ENCODE measurements around the gene BEGAIN.

Gene BEGAIN

DNA sequence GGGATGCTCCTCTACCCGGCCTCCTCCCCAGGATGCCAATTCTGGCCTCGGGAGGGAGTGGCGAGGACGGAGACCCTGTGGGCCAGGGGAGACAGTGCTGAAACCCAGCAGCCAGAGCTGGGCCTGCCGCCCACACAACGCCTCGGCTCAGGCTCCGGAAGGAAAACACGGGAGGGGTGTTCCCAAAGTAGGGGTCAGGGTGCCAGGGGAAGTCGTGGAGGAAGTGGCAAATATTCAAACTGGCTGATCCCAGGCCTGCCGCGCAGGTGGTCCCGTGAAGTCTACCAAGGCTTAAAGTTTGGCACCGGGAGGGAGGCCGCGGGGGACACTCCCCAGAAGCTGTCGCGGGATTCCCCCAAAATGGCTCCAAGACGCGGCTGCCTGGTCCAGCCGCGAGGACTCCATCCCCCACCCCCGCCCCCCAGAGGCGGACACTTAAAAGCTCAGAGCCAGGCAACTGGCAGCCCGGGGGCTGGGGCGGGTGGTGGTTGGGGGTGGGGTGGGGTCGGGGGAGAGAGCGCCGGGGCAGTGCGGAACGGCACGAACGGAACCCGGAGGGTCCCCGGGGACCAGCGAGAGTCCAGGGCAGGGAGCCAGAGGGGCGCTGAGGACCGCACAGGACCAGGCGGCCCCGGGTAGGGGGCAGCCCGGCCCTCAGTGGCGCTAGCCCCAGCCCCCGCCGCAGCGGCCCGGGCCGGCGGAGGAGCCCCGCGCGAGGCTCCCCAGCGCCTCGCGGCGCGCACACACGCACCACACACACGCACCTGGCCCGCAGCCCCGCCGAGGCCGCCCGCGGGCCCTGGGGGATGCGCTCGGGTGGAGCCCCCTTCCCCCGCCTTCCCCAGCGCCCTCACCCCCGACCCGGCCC lies 20.0 kb downstream of the BEGAIN start:
- no peak for DNase-seq

DNA sequence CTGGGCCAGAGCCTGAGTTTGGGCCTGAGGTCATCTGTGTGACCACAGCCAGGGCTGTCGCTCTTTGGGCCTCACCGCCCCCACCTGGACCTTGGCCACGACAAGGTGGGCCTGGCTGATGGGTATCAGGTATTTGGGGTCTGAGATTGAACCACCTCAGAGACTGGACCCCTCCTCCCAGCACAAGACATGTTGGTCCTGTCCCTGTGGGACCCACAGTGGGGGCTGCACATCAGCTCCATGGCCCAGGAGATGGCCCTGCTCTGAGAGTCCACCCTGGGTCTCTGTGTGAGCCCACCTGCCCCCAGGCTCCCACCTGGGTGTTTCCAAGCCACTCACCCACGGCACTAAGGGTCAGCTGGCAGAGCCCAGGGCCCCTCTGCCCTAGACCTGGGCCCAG lies 20.6 kb downstream of the BEGAIN start:
- DNase-seq, result no peak

DNA sequence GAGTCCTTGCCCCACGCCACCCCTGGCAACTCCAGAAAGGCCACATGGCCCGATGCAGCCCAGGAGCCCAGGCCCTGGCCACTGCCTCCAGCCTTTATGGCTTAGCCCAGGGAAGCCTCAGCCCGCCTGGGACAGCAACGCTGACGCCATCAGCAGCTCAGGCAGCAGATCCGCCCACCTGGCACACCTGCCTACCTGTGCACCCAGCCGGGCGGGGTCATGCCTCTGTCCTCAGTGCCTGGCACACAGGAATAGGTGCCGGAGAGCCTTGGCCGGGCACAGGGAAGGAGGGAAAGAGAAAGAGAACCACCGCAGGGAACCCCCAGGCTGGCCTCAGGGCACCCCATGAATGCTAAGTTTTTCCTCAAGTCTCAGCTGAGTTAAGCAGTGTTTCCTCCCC lies 21.1 kb downstream of the BEGAIN start:
- no peak for DNase-seq

DNA sequence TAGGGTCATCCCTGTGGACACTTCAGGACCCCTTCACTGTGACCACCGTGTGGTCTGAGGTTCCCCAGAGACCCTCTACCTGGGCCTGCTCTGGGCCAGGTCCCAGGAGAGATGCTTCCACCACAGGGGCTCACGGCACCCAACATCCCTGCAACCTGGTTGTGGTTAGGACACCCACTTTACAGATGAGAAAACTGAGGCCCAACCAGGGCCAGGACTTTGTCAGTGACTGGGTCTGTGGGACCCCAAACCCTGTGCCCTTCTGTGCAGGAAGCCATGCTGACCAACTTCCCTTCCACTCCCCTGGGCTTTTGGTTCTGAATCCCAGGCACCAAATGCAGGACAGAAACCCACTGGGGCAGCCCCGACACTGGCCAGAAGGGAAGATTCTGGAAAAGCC lies 21.6 kb downstream of the BEGAIN start:
- DNase-seq, result no peak

DNA sequence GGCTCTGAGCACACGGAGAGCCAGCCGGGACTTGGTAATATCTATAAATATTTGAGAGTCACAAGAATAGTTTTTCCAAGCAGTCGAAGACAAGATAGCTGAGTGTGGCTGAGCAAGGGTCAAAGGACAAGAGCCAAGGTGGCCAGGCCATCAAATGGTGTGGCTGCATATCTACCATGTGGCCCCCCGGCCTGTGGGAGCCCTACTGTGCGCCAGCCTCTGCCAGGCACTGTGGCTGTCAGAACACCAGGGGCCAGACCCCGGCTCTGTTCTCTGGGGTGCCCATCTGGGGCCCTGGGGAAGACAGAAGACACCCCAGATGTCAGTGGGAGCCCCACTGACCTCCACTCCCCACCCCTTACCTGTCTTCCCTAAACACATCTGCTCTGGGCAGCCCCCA lies 22.7 kb downstream of the BEGAIN start:
- DNase-seq, result no peak

DNA sequence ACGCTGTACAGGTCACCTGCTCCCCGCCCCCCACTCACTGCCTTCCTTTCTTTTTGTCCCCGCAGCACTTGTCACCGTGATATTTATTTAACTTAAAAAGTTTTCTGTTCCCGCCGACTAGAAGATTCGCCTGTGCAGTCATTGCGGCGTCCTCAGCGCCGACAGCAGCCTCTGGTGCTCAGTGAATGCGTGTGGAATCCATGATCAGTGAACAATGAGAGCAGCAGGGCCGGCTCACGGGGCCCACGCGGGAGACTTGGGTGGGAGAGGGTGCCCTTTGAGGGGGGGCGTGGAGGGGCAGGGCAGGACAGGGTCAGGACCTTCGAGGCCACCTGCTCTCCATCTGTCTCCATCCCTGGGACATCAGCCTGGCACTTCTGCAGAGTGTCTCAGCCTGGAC lies 24.5 kb downstream of the BEGAIN start:
- no peak for DNase-seq

DNA sequence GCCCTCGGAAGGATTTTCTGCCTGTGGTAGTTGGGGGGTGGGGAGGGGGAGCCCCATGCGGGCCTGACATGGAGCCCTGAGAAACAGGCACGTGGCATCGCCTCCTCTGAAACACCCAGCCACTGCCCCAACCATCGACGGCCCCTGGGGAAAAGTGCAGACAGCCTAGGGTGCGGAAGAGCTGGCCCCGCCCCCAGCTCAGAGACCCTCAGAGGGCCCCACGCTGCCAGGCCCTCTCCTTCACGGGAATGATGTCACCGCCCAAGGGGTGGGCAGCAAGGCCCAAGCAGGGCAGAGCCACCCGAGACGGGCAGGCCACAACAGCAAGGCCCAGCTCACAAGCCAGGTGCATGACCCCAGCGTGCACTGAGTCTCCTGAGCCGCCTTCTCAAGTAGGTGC lies 26.2 kb downstream of the BEGAIN start:
- DNase-seq, result no peak

DNA sequence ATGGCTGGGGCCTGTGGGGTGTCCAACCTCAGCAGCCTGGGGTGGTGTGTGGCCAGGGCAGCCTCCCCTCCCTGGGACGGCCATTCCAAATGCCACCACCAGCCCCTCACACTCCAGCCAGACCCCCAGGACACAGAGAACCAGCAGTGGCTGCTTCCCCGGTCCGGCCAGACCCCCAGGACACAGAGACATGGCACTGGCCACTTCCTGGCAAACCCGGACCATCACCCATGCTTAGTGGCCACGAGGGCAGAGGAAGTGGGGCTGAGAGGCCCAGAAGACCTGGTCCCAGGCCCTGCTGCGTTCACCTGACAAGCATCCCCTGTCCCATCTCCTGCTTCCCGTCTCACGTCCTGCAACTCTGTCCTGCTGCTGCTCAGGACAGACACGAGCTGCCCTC lies 26.7 kb downstream of the BEGAIN start:
- DNase-seq, result no peak

DNA sequence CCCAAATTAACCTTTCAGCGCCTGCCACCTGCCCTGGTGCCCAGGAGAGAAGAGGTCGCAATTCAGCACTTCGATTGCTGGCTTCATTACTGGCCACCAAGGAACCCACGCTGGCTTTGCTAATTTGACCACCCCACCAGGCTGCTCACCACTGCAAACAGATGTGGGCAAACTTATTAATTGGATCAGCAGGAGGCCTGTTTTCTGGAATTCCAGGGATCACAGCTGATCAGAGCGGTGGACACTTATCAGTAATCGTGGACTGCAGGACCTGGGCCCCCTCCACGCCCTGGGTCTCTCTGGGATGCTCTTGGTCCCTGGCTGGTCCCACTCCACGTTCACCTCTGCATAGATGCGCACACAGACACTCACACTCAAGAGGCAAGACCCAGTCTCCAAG lies 27.8 kb downstream of the BEGAIN start:
- DNase-seq, result no peak

DNA sequence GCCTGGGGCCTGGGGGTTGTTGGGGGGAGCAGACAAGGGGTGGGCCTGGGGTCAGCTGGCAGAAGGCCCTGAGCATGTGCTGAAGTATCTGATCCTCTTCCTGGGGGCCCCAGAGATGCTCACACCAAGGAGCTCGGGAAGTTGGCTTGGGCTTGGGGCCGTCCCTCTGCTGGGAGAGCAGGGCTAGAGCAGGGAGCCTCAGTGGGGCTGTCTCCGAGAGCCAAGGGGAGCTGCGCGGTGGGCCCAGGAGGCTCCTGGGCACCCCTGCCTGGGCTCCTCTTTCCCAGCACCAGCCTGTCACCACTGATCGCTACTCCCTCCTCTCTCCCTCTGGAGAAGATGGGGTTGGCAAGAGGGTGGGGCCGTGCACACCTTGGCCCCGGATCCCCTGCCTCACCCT lies 28.3 kb downstream of the BEGAIN start:
- DNase-seq, result no peak

DNA sequence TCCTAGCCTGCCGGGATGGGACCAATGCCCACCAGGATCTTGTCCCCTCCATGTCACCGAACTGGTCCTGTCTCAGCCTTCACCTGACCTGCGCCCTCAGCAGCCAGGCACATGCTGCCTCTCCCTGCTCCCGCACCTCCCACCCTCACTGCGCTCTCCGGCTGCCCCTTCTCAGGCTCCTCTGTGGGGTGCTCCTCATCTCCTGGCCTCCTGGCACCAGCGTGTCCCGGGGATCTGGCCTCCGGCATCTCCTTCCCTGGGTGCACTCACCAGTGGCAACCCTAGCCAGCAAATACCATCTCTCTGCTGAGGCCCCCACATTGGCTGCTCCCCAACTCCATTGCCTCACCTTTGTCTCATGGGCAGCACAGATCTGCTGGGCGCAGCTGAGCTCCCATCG lies 29.0 kb downstream of the BEGAIN start:
- DNase-seq, result no peak

DNA sequence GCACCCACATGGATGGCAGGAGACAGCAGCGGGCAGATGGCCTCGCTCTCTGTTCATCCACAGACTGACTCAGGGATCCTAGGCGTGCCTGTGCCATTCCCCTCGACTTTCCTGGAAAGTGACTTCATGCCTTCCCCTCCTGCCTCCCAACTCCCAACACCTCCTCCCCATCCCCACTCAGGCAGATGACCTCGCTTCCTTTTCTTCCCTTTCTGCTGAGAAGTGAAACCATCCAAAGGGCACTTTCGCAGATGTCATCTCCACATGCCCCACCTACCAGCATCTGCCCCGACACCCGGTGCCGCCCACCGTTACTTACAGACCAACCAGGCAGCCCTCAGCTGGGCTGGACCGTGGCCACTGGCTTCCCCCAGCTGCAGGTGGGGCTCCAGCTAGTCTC lies 29.6 kb downstream of the BEGAIN start:
- DNase-seq, result no peak

DNA sequence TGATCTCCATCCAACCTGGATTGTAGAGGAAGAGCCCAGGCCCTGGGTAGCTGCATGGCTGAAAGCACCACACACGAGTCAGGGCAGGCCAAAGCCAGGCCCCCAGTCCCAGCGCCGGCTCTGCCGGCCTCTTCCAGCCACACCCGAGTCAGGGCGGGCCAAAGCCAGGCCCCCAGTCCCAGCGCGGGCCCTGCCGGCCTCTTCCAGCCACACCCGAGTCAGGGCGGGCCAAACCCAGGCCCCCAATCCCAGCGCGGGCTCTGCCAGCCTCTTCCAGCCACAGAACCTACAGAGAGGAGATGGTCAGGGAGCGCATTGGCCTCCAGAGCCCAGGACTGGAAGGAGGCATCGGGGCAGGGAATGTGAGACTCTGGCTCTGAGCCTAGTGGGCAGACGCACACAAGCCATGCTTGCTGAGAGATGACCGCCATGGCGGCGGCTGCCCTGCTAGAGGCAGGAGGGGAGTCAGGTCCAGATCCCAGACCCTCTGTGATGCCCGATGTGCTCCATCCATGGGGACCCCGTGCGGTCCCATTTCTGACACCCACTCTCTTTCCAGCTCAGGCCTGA lies 30.2 kb downstream of the BEGAIN start:
- DNase-seq, result no peak

DNA sequence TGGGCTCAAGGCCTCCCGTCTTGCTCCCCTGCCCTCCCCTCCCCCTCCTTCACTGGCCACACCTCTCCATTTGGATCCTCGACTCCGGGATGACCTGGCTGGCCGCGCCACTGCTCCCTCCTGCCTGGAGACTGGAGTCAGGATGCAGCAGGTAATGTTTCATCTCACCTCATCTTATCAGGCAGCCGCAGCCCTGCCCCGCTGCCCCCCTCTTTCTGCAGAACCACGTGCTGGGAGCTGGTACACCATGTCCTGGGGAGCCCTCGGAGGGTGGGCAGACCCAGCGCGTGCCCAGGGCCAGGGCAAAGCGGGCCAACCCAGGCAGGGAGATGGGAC lies 31.1 kb downstream of the BEGAIN start:
- DNase-seq, result no peak

DNA sequence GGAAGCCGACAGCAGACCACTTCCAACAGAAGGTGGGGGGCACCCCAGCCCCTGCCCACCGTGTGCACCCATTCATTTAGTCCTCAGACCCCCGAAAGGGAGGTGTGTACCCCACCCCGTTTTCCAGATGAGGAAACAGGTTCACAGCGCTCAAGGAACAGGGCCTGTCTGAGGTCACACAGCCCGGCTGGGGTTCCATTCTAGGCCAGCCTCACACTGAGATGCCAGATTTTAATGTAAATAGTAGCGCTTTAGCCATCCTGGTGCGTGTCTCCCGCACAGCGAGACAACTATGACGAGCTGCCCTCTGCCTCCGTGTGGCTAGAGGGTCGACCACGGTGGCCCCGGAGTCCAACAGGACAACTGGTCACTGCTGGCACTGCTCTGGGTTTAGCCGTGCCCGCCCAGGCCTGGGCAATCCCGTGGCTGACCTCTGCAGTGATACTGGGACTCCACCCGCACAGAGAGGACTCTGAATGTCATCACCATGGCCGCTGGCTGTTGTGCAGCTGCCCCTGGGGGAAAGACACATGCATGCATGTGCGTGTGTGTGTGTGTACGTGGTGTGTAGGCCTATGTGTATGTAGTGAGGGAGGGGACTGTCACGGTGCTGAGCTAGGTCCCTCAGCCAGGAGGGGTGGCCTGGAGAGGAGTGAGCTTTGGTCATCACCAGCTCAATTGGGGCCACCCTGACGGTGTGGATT lies 31.6 kb downstream of the BEGAIN start:
- DNase-seq, result no peak

DNA sequence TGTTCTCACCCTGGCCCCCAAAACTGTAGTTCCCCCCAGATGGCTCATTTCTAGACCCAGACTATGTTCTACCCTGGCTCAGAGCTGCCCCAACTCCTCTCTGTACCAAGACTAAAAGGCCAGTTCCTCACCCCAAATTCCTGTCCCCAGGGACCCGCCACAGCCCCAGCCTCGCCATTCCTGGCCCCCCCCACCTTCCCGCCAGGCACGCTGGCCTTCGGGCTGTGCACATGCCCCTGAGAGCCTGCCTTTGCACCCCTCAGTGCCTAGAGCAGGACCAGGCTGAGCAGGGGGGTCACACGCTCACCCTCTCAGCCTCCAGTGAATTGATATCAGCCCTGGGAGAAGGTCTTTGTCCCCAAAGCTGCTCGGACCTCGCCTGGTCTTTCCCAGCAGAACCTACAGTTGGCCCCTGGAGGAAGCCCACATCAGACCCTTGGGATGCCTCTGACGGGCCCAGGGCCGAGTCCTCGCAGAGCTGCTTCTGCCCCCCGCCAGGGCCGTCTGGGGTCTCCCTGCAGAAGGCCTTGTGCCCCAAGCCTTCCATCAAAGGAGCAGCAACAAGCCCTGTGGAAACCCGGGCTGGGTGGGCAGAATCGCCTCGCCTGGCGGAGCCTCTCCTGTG lies 32.4 kb downstream of the BEGAIN start:
- DNase-seq, result no peak

DNA sequence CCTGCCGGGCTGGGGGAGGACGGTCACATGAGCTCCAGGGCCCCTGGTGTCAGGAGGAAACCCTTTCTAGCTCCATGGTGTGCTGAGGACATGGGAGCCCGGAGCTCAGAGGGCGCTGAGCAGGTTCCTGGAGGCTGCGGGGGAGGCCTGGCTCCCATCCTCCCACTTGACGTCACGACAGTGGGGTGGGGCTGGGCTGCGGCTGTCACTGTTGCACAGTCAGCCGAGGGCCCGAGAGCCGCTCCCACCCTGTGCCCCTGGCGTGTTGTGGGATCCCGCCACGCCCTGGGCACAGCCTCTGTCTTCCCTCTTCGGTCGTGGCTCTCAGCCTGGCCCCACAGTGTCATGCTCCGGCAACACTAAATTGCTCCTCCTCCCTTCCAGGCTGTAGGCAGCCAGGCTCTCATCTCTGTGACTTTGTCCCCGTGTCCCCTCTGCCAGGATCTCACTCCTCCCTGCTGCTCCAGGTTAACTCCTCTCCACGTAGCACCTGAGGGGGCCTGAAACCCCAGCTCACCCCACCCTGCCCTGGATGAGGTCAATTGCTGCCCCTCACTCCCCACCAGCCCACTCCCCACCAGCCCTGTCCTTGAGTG lies 33.0 kb downstream of the BEGAIN start:
- no peak for DNase-seq

DNA sequence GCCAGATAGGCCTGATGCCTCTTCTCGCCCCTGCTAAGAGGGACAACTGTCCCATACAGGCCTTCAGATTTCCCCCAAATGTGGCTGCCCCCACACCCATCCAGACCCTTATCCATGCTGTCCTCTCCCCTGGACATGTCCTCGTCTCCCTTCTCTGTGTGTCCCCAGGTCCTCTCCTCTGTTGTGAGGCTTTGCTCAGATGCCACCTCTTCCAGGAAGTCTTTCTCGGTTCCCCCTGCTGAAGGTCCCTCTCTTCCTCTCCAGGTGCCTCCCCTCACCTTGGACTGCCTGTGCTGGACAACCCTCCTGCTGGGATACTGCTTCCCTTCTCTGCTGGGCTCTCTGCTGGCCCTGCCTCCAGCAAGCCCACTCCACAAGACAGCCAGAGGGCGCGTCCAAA lies 33.7 kb downstream of the BEGAIN start:
- DNase-seq, result no peak

DNA sequence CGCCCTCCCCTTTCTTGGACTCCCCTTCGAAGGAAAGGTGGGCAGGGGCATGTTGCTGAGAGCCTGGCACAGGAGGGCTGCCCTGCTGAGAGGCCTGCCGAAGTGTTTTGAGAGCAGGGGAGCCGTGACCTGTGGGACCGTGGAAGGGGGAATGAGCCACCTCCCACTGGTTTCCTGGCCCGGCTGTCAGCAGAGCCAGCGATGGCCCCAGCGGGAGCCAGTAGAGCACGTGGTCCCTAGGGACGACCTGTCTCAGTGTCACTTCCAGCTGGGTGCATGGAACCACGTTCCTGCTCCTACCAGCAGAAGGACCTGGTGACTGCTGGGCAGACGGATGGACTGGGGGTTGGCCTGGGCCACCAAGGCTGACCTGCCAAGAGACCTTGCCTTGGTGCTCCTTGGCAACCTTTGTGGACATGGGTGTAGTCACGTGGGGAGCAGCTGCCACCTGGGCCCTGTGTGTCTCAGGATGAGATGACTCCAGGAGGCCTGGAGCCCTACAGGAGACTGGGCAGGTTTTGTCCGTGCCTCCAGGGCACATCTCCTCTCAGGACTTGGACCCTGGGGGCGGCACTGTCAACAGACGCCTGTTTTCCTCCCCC lies 34.6 kb downstream of the BEGAIN start:
- no peak for DNase-seq

DNA sequence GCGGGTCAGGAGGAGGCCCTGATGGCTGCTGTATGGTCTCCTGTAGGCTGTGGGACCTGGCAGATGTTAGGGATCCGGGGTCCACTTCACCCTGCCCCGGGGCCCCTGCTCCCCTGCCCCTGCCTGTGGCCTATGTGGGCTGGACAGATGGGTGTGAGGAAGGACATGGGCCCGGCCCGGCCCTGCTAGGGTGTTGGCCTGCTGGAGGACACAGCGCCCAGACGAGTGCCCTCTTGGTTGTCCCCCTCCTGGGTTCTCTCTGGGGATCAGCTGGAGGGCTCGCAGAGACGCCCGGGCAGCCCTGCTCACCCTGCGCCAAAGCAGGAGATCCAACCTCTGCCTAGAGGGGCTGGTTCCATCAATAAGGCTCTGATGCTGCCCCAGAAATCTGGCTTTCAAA lies 36.2 kb downstream of the BEGAIN start:
- no peak for DNase-seq

DNA sequence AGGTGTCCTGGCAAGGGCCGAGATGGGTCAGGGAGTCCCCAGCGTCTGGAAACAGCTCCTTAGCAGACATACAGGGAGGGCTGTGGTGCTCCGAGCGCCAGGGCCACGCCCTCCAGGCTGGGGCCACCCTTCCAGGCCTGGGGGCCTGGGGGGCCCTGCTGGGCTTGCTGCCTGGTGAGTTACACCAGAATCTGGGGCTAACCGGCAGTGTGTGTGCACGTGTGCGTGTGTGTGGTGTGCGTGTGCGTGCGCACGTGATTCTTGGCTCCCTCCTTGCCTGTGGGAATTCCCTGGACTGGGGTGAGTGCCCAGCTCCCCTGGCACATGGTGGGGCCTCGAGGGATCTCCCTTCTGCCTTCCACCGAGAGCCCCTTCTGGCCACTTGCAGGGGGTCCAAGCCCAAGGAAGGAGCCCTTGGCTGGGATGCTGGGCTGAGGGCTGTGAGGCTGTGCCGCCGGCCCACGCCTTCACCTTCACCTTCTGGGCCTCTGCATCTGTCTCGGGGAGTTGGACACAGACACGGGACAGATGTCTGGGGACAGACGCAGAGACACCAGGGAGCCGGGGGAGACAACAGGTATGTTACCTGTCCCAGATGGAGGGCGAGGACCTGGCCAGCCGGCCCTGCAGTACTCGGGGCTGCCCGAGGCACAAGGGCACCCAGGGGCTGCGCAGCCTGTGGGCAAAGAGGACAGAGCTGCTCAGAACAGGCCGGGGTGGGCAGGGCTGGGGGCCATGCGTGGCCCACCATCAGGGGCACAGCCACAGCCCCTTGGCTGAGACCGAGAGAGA lies 37.2 kb downstream of the BEGAIN start:
- no peak for DNase-seq

DNA sequence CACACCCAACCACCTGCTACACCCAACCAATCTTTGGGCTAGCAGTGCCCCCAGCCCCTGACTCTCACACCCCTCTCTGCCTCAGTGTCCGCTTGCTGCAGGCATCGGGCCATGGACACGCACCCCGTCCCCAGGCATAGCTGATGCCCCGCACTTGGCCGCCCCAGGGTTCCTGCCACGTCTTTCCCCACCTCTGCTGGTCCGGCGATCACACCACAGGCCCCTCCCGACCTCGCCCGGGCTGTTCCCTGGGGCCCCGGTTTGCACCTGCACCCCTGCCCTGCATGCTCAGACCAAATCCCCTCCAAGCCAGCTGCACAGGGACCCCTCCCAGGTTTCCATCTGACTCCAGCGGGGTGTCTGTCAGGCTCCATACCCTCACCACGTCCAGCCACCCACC lies 38.3 kb downstream of the BEGAIN start:
- DNase-seq, result no peak

All from NCI-H1048 (cell line).